IPS-15b (cell line): ENCODE measurements around the gene FLT1.

Source experiments
- H3K27me3 ChIP-seq: one replicate; pipeline ENCODE4 v1.6.1; 2013; ENCODE audit warnings: low read length; ENCODE audit not compliant: control insufficient read depth, insufficient read depth
- H3K36me3 ChIP-seq: one replicate; pipeline ENCODE4 v1.6.1; 2013; ENCODE audit warnings: low read length; ENCODE audit not compliant: control insufficient read depth, insufficient read depth
- H3K4me1 ChIP-seq: one replicate; pipeline ENCODE4 v1.6.1; 2013; ENCODE audit warnings: mild to moderate bottlenecking, low read length; ENCODE audit not compliant: control insufficient read depth, insufficient read depth
- H3K4me3 ChIP-seq: one replicate; pipeline ENCODE4 v1.5.1; 2013; ENCODE audit warnings: low read depth, low read length
- H3K9ac ChIP-seq: one replicate; pipeline ENCODE4 v1.6.1; 2013; ENCODE audit warnings: low read depth, mild to moderate bottlenecking, low read length
- H3K9me3 ChIP-seq: one replicate; pipeline ENCODE4 v1.6.1; 2013; ENCODE audit warnings: mild to moderate bottlenecking, low read length; ENCODE audit not compliant: control insufficient read depth, insufficient read depth

FLT1 gene

DNA sequence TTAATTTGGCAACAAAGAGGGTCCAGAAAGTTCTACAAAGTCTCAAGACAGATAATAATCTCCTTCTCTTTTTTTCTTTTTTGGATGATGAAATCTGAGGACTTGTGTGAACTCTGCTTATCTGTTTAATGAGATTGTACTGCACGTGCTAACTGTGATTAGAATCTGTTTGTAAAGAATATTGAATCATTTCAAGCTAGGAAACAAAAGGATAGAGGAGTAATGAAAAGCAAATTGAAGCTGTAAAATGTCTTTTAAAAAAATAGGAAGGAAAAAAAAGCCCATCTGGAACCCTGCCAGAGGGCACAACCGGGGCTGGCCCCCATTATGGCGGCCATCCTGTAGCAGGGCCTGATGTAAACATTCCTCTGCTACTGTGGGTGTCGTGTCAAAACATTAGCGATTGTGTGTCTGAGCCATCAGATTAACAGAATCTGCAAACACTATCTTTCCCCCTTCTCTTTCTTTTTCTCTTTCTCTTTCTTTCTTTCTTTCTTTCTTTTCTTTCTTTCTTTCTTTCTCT is 83.0 kb downstream of the FLT1 start:
- Histone ChIP-seq H3K36me3 (no peaks in the 10 kb centered on the region), H3K27me3 (no peaks in the 10 kb centered on the region), H3K9me3 (no peaks in the 10 kb centered on the region), H3K9ac (no peak overlapping the region), H3K4me3 (no peak overlapping the region), H3K4me1 (peaks cover 12% of the 10 kb centered on the region)

DNA sequence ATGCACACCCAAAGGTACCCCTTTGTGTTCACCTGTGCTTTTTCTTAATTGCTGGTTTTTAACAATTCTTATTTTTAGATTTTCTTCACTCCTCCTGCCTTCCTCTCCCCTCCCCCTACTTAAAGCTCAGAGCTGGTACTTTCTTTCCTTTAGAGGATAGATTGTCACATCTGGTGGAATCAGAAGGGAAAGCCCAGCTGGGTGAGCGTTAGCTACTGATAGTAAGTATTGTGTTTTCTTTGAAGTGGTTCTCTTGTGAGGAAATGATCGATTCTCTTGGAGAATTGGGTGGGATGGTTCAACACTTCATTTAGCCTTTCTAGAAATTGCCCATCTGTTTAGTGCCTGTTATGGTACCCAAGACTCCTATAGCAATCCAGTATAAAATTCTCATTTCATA is 84.8 kb downstream of the FLT1 start:
- Histone ChIP-seq H3K4me3 (no peak overlapping the region), H3K36me3 (no peaks in the 10 kb centered on the region), H3K27me3 (no peaks in the 10 kb centered on the region), H3K9ac (no peak overlapping the region), H3K4me1 (peaks cover 12% of the 10 kb centered on the region), H3K9me3 (no peaks in the 10 kb centered on the region)

- Histone ChIP-seq H3K27me3 (no peaks in the 10 kb centered on the region), H3K9ac (no peak overlapping the region), H3K36me3 (no peaks in the 10 kb centered on the region)
Measured at GRCh38 chr13:28409648-28410047, 85.3 kb downstream of the FLT1 start.

GRCh38 chr13:28408863-28409262 is 86.1 kb downstream of the FLT1 start:
- Histone ChIP-seq H3K9me3 (no peaks in the 10 kb centered on the region), H3K4me1 (peaks cover 12% of the 10 kb centered on the region), H3K36me3 (no peaks in the 10 kb centered on the region), H3K27me3 (no peaks in the 10 kb centered on the region), H3K4me3 (no peak overlapping the region), H3K9ac (no peak overlapping the region)

More at GRCh38 chr13:28409648-28410047, 85.3 kb downstream of the FLT1 start:
- peaks cover 12% of the 10 kb centered on the region for H3K4me1 ChIP-seq
- no peak overlapping the region for H3K4me3 ChIP-seq
- no peaks in the 10 kb centered on the region for H3K9me3 ChIP-seq

GRCh38 chr13:28408235-28408848 is 86.6 kb downstream of the FLT1 start:
- H3K4me3 ChIP-seq, result no peak overlapping the region
- H3K36me3 ChIP-seq, result no peaks in the 10 kb centered on the region
- H3K9me3 ChIP-seq, result no peaks in the 10 kb centered on the region
- H3K9ac ChIP-seq, result no peak overlapping the region
- H3K4me1 ChIP-seq, result peaks cover 12% of the 10 kb centered on the region
- H3K27me3 ChIP-seq, result no peaks in the 10 kb centered on the region

GRCh38 chr13:28406733-28407266 is 88.1 kb downstream of the FLT1 start:
- Histone ChIP-seq H3K4me3 (no peak overlapping the region), H3K27me3 (no peaks in the 10 kb centered on the region), H3K4me1 (peaks cover 12% of the 10 kb centered on the region), H3K9ac (no peak overlapping the region), H3K9me3 (no peaks in the 10 kb centered on the region), H3K36me3 (no peaks in the 10 kb centered on the region)

DNA sequence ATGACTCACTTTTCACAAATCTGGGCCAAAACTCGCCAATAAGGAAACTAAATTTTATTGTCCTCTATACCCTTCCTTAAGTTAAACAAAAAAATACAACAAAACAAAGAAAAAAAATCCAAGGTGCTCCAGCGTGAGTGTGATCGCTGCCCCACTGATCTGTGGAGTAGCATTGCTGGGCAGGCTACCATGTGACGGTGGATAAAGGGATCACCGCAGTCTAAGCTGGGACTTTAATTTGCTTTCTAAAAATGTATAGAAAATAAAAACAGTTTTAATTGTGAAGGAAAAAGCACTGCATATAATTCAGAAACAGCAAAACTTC is 92.9 kb downstream of the FLT1 start:
- H3K4me3 ChIP-seq, result no peak overlapping the region
- H3K27me3 ChIP-seq, result no peaks in the 10 kb centered on the region
- no peak overlapping the region for H3K9ac ChIP-seq
- no peaks in the 10 kb centered on the region for H3K9me3 ChIP-seq
- no peaks in the 10 kb centered on the region for H3K4me1 ChIP-seq
- H3K36me3 ChIP-seq, result no peaks in the 10 kb centered on the region

GRCh38 chr13:28401303-28402056 is 93.4 kb downstream of the FLT1 start:
- Histone ChIP-seq H3K9ac (no peak overlapping the region), H3K27me3 (no peaks in the 10 kb centered on the region), H3K4me1 (no peaks in the 10 kb centered on the region), H3K9me3 (no peaks in the 10 kb centered on the region), H3K36me3 (no peaks in the 10 kb centered on the region), H3K4me3 (no peak overlapping the region)

GRCh38 chr13:28396053-28396452 is 98.9 kb downstream of the FLT1 start:
- Histone ChIP-seq H3K27me3 (no peaks in the 10 kb centered on the region), H3K9me3 (no peaks in the 10 kb centered on the region), H3K4me1 (peaks cover 2% of the 10 kb centered on the region), H3K4me3 (no peak overlapping the region), H3K9ac (no peak overlapping the region), H3K36me3 (peaks cover 8% of the 10 kb centered on the region)

DNA sequence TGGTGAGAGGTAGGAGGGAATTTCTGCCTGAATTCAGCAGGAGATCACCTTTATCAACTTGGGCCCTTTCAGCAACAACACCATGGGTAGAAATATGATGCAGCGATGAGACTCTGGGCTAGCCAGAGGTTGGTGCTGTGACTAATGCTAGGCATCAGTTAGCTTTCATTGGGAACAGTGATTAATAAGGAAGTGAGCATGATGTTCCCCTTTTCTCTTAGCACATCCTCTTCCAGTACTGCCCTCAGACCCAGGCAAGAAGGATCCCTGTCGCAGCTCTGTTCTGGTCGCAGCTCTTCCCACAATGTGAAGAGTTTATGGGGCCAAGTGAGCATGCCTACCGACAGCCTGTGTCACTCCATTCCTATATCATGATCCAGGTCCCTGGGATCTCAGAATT is 100.5 kb downstream of the FLT1 start:
- peaks cover 8% of the 10 kb centered on the region for H3K36me3 ChIP-seq
- H3K9me3 ChIP-seq, result no peaks in the 10 kb centered on the region
- H3K27me3 ChIP-seq, result no peaks in the 10 kb centered on the region
- peaks cover 2% of the 10 kb centered on the region for H3K4me1 ChIP-seq
- H3K9ac ChIP-seq, result no peak overlapping the region
- H3K4me3 ChIP-seq, result no peak overlapping the region

DNA sequence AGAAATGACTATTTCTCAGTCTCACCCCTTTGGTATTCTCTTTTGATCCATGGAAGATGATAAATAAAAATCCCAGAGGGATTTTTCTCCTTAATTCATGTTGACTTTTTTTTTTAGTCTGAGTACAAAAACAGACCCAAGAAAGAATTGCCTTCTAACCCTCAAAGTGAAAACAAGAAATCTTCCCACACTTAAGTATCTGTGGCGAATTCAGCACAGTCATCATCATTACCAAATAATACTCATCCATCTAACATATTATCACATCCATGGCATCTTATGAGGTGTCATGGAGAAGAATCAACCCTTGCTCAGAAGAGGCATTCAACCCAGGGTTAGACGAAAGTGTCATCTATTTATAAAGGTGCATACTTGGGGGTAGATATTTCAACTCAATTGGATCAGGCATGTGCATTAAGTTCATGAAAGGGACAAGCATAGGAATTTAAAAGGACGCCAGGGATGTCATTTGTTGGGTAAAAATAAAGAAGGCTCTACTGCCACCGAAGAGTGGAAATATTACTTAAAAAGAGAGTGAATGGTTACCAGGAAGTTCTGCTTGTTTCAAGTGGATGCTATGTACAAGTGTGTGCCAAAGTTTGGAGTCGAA is 101.9 kb downstream of the FLT1 start:
- Histone ChIP-seq H3K36me3 (peaks cover 8% of the 10 kb centered on the region), H3K4me1 (peaks cover 8% of the 10 kb centered on the region), H3K9me3 (no peaks in the 10 kb centered on the region), H3K9ac (no peak overlapping the region), H3K4me3 (no peak overlapping the region), H3K27me3 (no peaks in the 10 kb centered on the region)

- no peak overlapping the region for H3K4me3 ChIP-seq
- H3K27me3 ChIP-seq, result no peaks in the 10 kb centered on the region
- H3K4me1 ChIP-seq, result peaks cover 8% of the 10 kb centered on the region
- H3K9ac ChIP-seq, result no peak overlapping the region
- no peaks in the 10 kb centered on the region for H3K9me3 ChIP-seq
- H3K36me3 ChIP-seq, result peaks cover 8% of the 10 kb centered on the region
Measured at GRCh38 chr13:28392428-28392827, 102.5 kb downstream of the FLT1 start.
